HG03457 (cell line): Measurements from ENCODE around the gene BRCC3.
A peak's percentile ranks its signal among the peaks of the same experiment; 100 is the strongest.

ENCODE experiments used
- ATAC-seq: cut with Tn5 transposase; IDR thresholded peaks from one replicate; pipeline ENCODE4 v1.9.1; 2021; ENCODE audit warnings: moderate number of reproducible peaks; ENCODE audit not compliant: unreplicated experiment

BRCC3 gene

DNA sequence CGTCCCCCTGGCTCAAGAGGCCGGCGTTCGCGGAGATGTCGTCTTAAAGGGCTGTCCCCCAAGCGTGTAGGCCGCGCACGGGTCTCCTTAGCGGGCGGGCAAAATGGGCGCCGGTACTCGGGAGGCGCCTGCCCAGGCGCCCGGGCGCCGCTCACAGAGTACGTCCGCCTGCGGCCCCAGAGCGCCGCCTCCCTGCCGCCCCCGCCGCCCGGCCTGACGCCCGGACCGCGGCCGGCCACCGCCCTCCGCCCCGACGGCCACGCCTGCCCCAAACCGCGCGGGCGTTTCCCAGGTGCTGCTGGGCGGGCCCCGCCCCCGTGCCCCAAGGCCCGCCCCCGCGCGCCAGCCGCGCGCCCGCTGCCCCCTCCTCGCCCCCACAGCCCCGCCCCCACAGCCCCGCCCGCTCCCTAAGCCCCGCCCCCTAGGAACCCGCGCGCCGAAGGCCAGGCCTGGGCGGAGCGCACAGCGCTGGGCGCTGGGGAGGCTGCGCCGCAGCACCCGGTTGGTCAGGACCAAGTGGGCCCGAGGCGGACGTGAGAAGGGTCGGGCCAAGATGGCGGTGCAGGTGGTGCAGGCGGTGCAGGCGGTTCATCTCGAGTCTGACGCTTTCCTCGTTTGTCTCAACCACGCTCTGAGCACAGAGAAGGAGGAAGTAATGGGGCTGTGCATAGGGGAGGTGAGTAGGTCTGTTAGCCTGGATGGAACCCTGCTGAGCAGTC, at the start of gene BRCC3, which contains the start of the genes CMC4 and MTCP1:
Gene BRCC3, plus strand, starts transcription at position 534 of the 719 bp plus-strand sequence. Its CDS starts 20 bp downstream, at position 554.
Gene CMC4, minus strand, starts transcription at position 162 of the 719 bp plus-strand sequence. CDS start 7,113 bp downstream, outside the sequence.
Gene MTCP1, minus strand, starts transcription at position 162 of the 719 bp plus-strand sequence. CDS start 5,126 bp downstream, outside the sequence.
- ATAC-seq: peak; percentile 82

DNA sequence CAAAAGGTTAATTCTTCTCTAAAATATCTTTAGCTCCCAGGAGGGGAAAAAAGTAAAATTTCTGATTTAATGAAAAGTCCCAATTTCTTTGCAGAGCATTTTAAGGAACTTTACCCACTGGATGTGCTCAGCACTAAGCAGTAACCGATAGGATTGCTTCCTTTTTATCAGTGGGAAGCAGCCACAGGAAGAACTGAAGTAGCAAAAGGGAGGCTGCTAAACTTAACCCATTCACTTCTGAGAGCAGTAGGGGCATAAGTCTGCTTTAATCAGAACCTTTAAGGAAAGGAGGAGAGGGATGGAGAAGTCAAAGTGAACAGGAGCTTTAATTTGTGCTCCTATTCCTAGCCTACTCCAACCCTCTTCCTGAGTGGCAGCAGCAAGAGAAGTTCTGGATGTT, 48.7 kb upstream of the BRCC3 start, which contains the start of gene F8:
Gene F8, minus strand, starts transcription at position 139 of the 400 bp plus-strand sequence. CDS start 171 bp downstream, outside the sequence.
- no peak for ATAC-seq

DNA sequence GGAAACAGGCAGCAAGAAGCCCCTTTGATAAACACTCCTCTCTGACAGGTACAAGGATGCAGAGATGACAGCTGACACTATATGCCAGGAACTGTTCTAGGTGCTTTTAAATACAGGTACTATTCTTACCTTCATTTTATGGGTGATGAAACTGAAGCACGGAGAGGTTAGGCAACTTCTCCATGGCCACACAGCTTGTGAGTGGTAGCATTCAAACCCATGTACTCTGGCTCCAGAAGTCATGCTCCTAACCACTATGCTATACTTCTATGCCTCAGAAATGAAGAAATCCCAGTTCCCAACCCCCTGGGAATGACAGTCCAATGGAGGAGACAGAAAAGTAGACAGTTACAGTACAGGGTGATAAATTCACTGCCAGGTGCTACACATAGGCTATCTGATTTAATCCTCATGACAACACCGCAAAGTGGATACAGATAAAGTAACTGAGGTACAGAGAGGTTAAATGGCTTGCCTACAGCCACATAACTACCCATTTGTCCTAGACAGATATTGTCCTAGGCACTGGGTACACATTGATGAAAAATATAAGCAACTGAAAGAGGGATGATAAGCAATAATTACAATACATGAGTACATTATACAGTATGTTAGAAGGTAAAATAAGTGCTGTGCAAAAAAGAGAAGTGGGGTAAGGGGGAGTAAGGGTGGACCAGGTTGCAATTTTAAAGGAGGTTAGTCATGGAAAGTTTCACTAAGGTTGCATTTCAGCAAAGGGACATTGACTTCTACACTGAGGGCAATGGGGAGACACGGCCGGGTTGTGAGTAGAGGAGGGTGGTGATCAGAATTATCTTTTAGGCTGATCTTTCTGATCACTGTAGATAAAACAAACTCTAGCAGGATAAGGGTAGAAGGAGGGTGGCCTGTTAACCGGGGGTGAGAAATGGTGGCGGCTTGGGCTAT, 47.1 kb upstream of the BRCC3 start:
- ATAC-seq: no peak

- ATAC-seq: no peak
Measured at GRCh38 chrX:155026420-155026726, 44.9 kb upstream of the BRCC3 start.

- ATAC-seq: peak; percentile 82
Measured at GRCh38 chrX:155026727-155027508, 44.4 kb upstream of the BRCC3 start, which contains the start of gene FUNDC2. TSS of gene FUNDC2 (plus strand) at chrX:155026844. CDS start at chrX:155026939, 95 bp downstream.

- no peak for ATAC-seq
Measured at GRCh38 chrX:155027509-155028066, 43.7 kb upstream of the BRCC3 start.

- no peak for ATAC-seq
Measured at GRCh38 chrX:155028129-155028528, 43.2 kb upstream of the BRCC3 start.

GRCh38 chrX:155028877-155029291, 42.4 kb upstream of the BRCC3 start:
- ATAC-seq: no peak

DNA sequence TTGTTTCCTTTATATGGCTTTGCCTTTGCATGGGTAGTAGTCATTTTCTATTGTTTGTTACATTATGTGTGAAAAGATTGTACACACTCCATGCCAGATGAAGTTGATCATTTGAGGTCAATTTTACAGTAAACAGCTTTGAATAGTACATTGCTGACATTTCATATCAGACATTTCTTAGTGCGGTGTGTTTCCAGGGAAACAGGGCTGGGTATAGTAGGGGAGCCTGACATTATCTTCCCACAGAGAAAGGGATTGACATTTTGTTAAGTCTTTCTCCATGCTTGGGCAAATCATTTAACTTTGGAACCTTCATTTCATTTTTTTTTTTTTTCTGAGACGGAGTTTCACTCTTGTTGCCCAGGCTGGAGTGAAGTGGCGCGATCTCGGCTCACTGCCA, 39.7 kb upstream of the BRCC3 start:
- ATAC-seq: no peak

DNA sequence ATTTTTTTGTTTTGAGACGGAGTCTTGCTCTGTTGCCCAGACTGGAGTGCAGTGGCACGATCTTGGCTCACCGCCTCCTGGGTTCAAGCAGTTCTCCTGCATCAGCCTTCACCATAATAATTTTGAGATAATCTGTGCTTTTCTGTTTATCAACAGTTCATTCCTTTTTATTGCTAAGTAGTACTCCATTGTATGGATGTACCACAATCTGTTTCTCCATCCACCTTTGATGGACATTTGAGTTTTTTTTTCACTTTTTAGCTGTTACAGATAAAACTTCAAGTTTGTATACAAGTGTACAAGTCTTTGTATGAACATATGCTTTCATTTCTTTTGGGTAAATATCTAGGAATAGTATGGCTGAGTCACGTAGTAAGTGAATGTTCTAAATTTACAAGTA, 35.6 kb upstream of the BRCC3 start:
- ATAC-seq: no peak

DNA sequence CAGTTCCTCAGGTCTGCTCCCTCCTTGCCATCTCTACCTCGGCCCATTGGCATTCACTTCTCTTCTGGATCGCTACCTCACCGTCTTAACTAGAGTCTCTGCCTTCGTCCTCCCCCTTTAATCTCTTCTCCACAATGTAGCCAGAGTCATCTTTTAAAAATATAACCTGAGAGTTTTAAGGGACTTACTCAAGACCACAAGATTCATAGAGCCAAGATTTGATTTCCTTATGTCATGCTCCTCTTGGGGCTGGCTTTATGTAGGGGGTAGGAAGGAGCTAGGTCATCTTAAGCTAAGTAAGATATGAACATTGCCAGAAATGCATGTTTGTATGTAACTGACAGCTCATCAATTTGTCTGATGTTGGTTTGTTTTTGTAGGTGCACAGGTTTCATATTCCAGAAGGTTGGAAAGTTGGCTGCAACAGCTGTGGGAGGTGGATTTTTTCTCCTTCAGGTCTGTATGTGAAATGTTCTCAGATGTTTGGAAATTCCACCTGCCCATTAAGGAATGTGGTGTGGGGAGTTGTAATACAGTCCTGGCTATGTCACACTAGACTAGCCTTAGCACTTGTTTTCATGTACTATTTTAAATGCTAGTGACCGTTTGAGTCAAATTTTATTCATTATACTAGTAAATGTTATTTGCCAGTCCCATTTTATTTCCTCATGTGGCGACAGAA, 25.0 kb upstream of the BRCC3 start:
- ATAC-seq: no peak

GRCh38 chrX:155046811-155047528, 24.3 kb upstream of the BRCC3 start:
- ATAC-seq: no peak

GRCh38 chrX:155048977-155049619, 22.2 kb upstream of the BRCC3 start:
- no peak for ATAC-seq

DNA sequence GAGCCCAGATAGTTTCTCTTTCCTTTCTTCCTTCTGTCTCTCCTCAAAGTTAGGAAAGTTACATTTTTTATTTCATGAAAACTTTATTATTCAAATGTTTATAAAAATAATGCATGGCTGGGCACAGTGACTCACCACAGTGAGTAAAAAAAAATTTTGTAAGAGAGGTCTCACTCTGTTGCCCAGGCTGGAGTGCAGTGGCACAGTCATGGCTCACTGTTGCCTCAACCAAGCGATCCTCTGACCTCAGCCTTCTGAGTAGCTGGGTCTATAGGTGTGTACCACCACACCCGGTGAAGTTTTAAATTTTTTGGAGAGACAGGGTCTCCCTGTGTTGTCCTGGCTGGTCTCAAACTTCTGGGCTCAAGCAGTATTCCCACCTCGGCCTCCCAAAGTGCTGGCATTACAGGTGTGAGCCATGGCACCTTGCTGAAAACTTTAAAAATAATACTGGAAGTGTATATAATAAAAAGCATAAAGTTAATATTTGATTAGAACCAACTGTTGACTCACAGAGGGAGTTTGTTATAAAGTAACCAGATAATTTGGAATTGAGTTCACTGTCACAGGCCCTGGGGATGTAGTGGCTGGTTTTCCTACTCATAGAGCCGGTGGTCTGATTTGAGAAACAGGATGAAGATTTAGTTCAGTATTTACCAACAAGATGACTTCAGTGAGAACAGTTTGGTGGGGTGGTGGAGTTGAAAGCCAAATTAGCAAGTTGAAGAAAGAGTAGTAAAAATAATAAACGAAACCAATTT, 18.4 kb upstream of the BRCC3 start:
- no peak for ATAC-seq

DNA sequence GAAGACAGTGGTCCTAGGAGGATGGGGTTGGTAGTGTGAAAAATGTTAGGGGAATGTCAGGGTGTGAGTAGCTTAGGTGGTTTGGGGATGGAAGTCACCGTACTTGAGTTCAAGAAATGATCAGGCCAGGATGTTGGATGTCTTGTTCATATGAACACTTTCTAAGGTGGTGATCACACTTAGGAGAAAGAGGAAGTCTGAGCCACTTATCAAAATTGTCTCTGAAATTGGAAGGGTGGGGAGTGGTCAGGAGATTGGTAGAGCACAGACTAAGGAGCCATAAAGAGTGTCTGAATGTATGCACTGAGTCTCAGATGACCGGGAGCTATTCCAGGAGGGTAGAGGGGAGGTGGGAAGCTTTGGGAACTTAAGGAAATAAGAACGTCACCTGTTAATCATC, 17.7 kb upstream of the BRCC3 start:
- ATAC-seq: no peak

DNA sequence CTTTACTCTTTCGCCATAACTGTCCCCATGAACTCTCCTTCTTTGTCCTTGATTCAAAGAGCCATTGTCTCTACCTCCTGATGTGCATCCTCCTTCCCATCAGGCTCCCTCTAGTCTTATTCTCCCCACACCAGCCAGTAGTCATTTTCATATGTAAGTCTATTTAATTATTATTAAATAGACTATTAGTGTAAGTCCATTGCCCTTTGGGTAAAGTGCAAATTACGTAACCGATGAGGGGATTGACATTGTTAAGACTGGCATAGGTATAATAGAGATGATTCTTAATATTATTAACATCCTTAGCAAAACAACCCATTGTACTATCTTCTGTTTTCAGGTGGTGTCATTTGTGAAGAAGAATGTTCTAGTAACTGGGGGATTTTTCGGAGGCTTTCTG, 17.1 kb upstream of the BRCC3 start:
- ATAC-seq: no peak

DNA sequence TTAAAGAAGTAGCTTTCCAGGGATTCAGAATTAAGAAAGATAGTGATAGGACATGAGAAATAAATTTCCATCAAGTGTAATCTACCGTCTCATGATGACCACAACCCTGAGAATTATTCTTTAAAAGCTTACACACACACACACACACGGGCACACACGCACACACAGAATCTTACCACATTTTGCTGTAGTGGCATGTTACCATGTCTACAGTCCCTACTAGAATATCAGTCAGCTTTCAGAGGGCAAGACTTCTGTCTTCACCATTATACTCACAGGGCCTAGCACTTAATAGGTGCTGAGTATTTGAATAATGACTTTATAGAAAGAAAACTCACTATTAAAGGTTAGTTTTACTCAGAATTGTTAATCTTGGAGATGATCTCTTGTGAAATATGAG, 15.8 kb upstream of the BRCC3 start:
- ATAC-seq: no peak

DNA sequence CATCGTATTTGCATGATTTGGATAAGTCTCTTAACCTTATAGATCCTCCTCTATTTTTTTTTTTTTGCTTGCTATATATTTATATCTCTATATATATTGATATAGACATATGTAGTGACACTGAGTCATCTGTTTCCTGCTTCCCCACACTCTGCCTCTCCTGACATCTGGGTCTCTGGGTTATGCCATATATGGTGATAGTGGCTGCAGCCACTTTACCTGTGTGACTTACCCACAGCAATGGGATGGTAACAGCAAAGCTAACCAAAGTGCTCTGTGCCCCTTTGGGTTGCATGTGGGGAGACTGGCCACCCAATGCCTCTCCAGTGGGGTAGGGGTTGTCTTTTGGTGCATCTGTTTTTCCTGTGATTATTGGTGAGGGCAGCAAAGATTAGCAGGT, 14.8 kb upstream of the BRCC3 start:
- ATAC-seq: no peak
